ENCODE results near the gene GJC1.

GJC1 gene

GRCh38 chr17:44792276-44792675 lies 37.8 kb downstream of the GJC1 start:
- no peak; the same call in 2 of the 3 replicates for ATAC-seq

GRCh38 chr17:44788139-44788538 lies 41.9 kb downstream of the GJC1 start:
- TF ChIP-seq ZNF70 (CRISPR knock-in tag; IDR thresholded peaks at IDR 0.05): no peak
- no peak for TF ChIP-seq SNAI2 (CRISPR knock-in tag; IDR thresholded peaks at IDR 0.05)
- no peak for TF ChIP-seq RARB (CRISPR knock-in tag; IDR thresholded peaks at IDR 0.05)
- TF ChIP-seq CREB5 (CRISPR knock-in tag; IDR thresholded peaks at IDR 0.05; ENCODE audit: low read depth): no peak
- TF ChIP-seq ZFP3 (CRISPR knock-in tag; IDR thresholded peaks at IDR 0.05): no peak
- no peak for TF ChIP-seq PPARA (CRISPR knock-in tag; IDR thresholded peaks at IDR 0.05; ENCODE audit: borderline replicate concordance)
- no peak for TF ChIP-seq TCF4 (CRISPR knock-in tag; IDR thresholded peaks at IDR 0.05; ENCODE audit: borderline replicate concordance)
- TF ChIP-seq CSRNP3 (CRISPR knock-in tag; IDR thresholded peaks at IDR 0.05): no peak
- TF ChIP-seq TOX (CRISPR knock-in tag; IDR thresholded peaks at IDR 0.05; ENCODE audit: borderline replicate concordance): no peak
- no peak for TF ChIP-seq ESRRG (CRISPR knock-in tag; IDR thresholded peaks at IDR 0.05)
- TF ChIP-seq GLIS3 (CRISPR knock-in tag; IDR thresholded peaks at IDR 0.05): no peak
- no peak for ATAC-seq

More at GRCh38 chr17:44792276-44792675, 37.8 kb downstream of the GJC1 start:
- no peak for TF ChIP-seq GLIS3 (CRISPR knock-in tag; IDR thresholded peaks at IDR 0.05)
- TF ChIP-seq CREB5 (CRISPR knock-in tag; IDR thresholded peaks at IDR 0.05; ENCODE audit: low read depth): no peak
- TF ChIP-seq ZNF70 (CRISPR knock-in tag; IDR thresholded peaks at IDR 0.05): no peak
- TF ChIP-seq ARNTL (CRISPR knock-in tag; IDR thresholded peaks at IDR 0.05; ENCODE audit: borderline replicate concordance, low read depth): no peak
- TF ChIP-seq SNAI2 (CRISPR knock-in tag; IDR thresholded peaks at IDR 0.05): no peak
- no peak for TF ChIP-seq ESRRG (CRISPR knock-in tag; IDR thresholded peaks at IDR 0.05)
- TF ChIP-seq OSR1 (CRISPR knock-in tag; IDR thresholded peaks at IDR 0.05): no peak
- no peak for TF ChIP-seq PPARA (CRISPR knock-in tag; IDR thresholded peaks at IDR 0.05; ENCODE audit: borderline replicate concordance)
- TF ChIP-seq TOX (CRISPR knock-in tag; IDR thresholded peaks at IDR 0.05; ENCODE audit: borderline replicate concordance): no peak
- TF ChIP-seq CSRNP3 (CRISPR knock-in tag; IDR thresholded peaks at IDR 0.05): no peak
- TF ChIP-seq TCF4 (CRISPR knock-in tag; IDR thresholded peaks at IDR 0.05; ENCODE audit: borderline replicate concordance): no peak
- no peak for TF ChIP-seq ZNF565 (CRISPR knock-in tag; conservative IDR thresholded peaks at IDR 0.05; ENCODE audit: low read depth)
- TF ChIP-seq RARB (CRISPR knock-in tag; IDR thresholded peaks at IDR 0.05): no peak

GRCh38 chr17:44787271-44787940 lies 42.7 kb downstream of the GJC1 start:
- peak; percentile 20; the same call in 1 of the 3 replicates for ATAC-seq
- TF ChIP-seq TOX (CRISPR knock-in tag; IDR thresholded peaks at IDR 0.05; ENCODE audit: borderline replicate concordance) (no peak), ARNTL (CRISPR knock-in tag; IDR thresholded peaks at IDR 0.05; ENCODE audit: borderline replicate concordance, low read depth) (no peak), PATZ1 (CRISPR knock-in tag; IDR thresholded peaks at IDR 0.05; ENCODE audit: borderline replicate concordance) (no peak), ZFP3 (CRISPR knock-in tag; IDR thresholded peaks at IDR 0.05) (no peak), CSRNP3 (CRISPR knock-in tag; IDR thresholded peaks at IDR 0.05) (no peak), TSHZ2 (CRISPR knock-in tag; IDR thresholded peaks at IDR 0.05) (no peak), ZNF8 (CRISPR knock-in tag; IDR thresholded peaks at IDR 0.05) (no peak), BACH2 (CRISPR knock-in tag; IDR thresholded peaks at IDR 0.05; ENCODE audit: borderline replicate concordance) (no peak), ZC3H10 (CRISPR knock-in tag; IDR thresholded peaks at IDR 0.05) (no peak), CREB5 (CRISPR knock-in tag; IDR thresholded peaks at IDR 0.05; ENCODE audit: low read depth) (no peak), ZNF70 (CRISPR knock-in tag; IDR thresholded peaks at IDR 0.05) (no peak), CSDC2 (CRISPR knock-in tag; IDR thresholded peaks at IDR 0.05) (no peak), ZNF565 (CRISPR knock-in tag; conservative IDR thresholded peaks at IDR 0.05; ENCODE audit: low read depth) (no peak), PPARA (CRISPR knock-in tag; IDR thresholded peaks at IDR 0.05; ENCODE audit: borderline replicate concordance) (no peak), GLIS3 (CRISPR knock-in tag; IDR thresholded peaks at IDR 0.05) (no peak), ZFP30 (CRISPR knock-in tag; IDR thresholded peaks at IDR 0.05) (no peak)

All from SK-N-SH treated with all-trans-retinoic acid at 6 μM for 48 hours (cell line).